Stimulated activated CD8-positive, alpha-beta memory T cell treated with anti-CD3 and anti-CD28 coated beads, Interleukin-4, amount 100 ng/mL, for 48 hours (primary cell): Measurements from ENCODE around the gene PAFAH2.
"Not testable (repeated sequence)": the region's sequence is repeated elsewhere in the genome, so short reads cannot be mapped to it uniquely, and the experiment has no call there.

Experiments
- DNase-seq: peaks from one replicate; pipeline ENCODE4 v3.0.0-alpha.2; 2020

PAFAH2 gene

GRCh38 chr1:25978403-25978802 is 19.5 kb downstream of the PAFAH2 start:
- DNase-seq = no peak

DNA sequence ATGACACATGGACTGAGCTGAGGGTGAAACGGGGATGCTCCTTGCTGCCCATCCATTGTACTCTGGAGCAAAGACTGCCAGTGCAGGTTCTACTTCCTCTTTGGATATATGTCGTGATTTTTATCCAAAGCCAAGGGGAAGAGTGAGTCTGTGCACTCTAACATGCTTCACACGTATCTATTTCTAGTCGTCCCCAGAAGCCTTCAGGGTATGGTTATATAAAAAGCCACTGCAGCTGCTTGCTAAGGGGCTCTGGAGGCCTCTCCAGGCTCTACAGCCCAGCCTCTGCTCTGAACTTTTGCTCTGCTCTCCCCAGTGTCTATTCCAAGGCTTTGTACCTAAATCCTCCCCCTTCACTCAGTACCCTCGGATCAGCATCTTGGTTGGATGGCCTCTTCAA is 20.1 kb downstream of the PAFAH2 start:
- no peak for DNase-seq

GRCh38 chr1:25973610-25974321 is 24.1 kb downstream of the PAFAH2 start:
- no peak for DNase-seq

DNA sequence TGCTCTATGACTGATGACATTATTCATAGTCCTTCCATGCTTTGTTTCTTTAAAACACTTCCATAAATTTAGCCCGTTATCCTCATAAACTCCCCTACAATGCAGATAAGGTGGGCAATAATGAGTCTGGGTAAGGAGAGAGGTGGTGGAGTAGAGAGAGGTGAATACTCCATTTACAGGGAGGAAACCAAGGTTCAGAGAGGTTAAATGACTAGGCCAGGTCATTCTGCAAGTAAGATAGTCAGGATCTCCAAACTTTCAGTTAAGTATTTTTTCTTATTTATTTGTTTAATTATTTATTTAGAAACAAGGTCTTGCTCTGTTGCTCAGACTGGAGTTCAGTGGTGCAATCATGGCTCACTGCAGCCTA is 26.1 kb downstream of the PAFAH2 start:
- DNase-seq = no peak

DNA sequence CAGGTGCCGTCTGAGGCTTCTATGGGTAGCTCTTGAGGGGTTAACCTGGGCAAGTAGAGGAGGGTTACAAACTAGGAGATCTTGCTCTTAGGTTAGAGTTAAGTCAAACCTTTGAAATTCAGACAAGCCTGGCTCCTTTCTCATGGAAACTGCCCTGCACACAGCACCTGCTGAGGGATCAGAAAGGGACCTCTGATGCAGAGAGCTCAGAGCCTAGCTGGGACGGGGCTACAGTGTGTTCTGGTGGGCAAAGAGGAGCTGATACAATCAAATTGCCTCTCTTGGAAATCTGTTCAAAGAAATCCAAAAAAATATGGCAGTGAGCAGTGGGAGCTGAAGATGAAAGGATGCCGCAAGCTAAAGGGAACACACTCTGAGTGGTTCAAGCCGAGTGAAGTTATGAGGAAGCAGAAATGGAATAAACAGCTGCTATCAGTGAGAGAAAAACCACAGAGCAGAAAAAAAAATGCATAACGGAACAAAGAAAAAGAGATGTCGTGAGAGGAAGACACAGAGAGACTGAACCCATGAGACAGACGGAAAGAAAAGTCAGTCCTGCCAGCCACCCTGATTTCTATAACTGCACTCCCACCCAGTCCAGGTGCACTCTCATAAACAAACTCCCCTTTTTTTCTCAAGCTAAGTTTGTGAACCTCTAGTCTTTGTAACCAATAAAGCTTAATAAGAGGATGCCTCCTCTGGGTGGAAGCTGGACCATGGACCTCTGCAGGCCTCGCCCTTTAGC is 26.6 kb downstream of the PAFAH2 start:
- no peak for DNase-seq

DNA sequence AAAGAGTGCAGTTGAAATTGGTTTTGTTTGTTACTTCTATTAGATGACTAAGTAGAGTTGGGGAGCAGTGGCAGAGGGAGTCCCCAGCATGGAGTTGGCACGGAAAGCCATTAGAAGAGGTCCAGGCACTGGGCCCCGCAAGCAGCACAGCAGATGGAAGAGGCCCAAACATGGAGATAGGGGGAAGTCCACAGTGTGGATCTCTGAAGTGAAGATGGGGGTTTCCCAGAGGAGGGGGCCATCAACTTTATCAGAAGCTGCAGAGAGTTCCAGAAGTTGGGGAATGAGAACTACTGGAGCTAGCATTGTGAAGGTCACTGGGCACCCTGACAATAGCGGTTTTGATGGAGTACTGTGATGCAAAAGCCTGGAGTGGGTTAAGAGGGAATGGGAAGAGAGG is 30.6 kb downstream of the PAFAH2 start:
- DNase-seq = no peak

DNA sequence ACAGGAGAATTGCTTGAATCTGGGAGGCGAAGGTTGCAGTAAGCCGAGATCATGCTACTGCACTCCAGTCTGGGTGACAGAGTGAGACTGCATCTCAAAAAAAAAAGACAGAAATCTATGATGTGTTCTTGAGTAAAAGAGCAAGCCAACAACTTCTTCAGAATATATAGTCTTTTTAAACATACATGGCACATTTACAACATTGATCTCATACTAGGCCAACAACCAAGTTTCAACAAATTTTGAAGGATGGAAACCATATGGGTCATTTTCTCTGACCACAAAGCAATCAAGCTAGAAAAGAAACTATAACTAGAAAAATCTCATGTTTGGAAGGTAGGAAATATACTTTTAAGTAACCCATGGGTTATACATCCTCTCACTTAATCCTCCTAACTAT is 38.3 kb downstream of the PAFAH2 start:
- DNase-seq = no peak

GRCh38 chr1:25958465-25958864 is 39.4 kb downstream of the PAFAH2 start:
- DNase-seq = no peak

DNA sequence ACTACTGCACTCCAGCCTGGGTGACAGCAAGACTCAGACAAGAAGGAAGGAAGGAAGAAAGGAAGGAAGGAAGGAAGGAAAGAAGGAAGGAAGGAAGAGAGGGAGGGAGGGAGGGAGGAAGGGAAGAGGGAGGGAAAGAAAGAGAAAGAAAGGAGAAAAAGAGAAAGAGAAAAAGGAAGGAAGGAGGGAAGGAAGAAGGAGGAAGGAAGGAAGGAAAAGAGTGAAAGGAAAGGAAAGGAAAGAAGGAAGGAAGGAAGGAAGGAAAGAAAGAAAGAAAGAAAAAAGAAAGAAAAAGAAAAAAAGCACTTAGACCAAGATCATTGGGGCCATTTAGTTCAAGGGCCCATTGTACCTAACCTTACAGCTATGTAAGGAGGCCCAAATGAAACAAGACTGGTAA is 42.3 kb downstream of the PAFAH2 start:
- DNase-seq = no peak

- no peak for DNase-seq
Observed at GRCh38 chr1:25954282-25954938, 43.5 kb downstream of the PAFAH2 start.

- no peak for DNase-seq
Observed at GRCh38 chr1:25952841-25953401, 44.9 kb downstream of the PAFAH2 start.

DNA sequence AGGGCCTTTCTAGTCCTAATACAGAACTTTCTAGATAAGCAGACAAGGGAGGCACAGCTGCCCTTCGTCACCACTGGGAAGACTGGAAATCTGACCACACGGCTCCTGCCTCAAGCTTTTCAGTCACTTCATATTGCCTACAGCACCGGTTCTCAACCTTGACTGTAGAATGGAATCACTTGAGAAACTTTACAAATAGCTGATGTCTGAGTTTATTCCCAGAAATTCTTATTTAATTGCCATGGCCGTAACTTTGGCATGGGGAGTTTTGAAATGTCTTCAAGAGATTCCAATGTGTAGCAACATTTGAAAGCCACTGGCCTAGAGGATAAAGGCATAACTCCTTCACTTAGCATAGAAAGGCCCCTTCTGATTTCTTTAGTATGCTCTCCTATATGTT is 49.2 kb downstream of the PAFAH2 start:
- DNase-seq = no peak

- DNase-seq = no peak
Observed at GRCh38 chr1:25947027-25947426, 50.8 kb downstream of the PAFAH2 start.

DNA sequence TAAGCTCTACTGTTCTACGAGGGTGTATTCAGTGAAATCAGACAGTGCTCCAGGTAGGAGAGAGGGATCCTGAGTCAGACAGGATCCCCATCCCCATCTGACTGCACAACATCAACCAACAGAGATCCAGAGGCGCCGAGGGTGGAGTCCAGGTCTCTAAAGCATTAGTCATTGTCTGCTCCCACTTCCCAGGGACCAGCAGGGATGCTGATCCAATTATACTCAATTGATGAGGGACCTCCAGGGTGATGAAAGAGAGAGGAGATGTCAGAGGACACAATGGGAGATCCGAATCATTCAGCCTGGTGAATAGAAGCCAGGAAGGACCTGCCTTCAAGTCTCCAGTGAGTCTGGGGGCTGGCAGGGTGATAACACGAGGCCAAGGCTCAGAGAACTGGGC is 52.1 kb downstream of the PAFAH2 start:
- no peak for DNase-seq

GRCh38 chr1:25944986-25945385 is 52.9 kb downstream of the PAFAH2 start:
- DNase-seq = no peak

DNA sequence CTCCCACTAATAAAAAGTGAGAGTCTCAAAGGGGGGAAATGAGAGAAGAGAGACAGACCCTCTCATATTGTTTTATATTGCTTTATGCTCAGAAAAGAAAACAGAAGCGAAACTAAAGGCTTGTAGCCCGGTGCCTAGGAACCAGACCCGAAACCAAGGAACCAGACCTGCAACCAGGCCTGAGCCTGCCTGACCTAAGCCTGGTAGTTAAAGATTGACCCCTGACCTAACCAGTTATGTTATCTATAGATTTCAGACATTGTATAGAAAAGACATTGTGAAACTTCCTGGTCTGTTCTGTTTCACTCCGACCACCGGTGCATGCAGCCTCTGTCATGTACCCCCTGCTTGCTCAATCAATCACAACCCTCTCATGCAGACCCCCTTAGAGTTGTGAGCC is 54.4 kb downstream of the PAFAH2 start:
- not testable (repeated sequence) for DNase-seq

DNA sequence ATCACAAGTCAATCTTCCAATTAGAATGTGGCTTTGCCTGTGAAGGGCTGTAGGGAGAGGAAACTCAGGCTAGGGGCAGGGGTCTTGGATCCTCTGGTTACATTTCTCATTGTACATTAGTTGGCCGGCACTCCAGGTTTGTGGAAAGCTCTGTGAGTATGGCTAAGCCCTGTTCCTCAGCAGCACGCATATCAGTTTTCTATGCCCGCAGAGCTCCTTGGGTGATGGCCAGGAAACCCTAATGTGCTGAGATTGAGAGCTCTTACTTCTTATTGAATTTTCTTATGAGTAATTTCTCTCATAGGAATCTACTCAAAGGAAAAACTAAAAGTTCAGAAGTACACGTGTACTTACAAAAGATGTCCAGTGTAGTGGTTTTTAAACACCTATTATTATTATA is 60.9 kb downstream of the PAFAH2 start:
- DNase-seq = no peak

- DNase-seq = no peak
Observed at GRCh38 chr1:25933479-25934365, 64.1 kb downstream of the PAFAH2 start.

- not testable (repeated sequence) for DNase-seq
Observed at GRCh38 chr1:25932811-25933400, 65.0 kb downstream of the PAFAH2 start.

- no peak for DNase-seq
Observed at GRCh38 chr1:25932321-25932720, 65.5 kb downstream of the PAFAH2 start.

GRCh38 chr1:25929016-25929415 is 68.8 kb downstream of the PAFAH2 start:
- no peak for DNase-seq

- no peak for DNase-seq
Observed at GRCh38 chr1:25927521-25928265, 70.2 kb downstream of the PAFAH2 start.
